Mesothelial cell of epicardium (in vitro differentiated cells): Measurements from ENCODE around the gene TCEANC. TPM values are rescaled to one million over a fixed set of nuclear protein-coding genes. Genes with fewer than 3 reads are reported as not detected.

Experiments
- DNase-seq, 2 experiments: peaks; one replicate each; pipeline ENCODE4 v3.0.0; 2021; ENCODE audit warnings: low spot score in 2 of 2; ENCODE audit not compliant: unreplicated experiment in 2 of 2
- H3K27ac Mint-ChIP-seq: 2 replicates; pipeline ENCODE4 v1.8.0; 2021; ENCODE audit warnings: mixed read lengths
- H3K27me3 Mint-ChIP-seq: 2 replicates; pipeline ENCODE4 v1.8.0; 2021; ENCODE audit warnings: low read depth, mixed read lengths
- H3K36me3 Mint-ChIP-seq: 2 replicates; pipeline ENCODE4 v1.8.0; 2021; ENCODE audit warnings: mixed read lengths
- H3K4me1 Mint-ChIP-seq: 2 replicates; pipeline ENCODE4 v1.8.0; 2021; ENCODE audit warnings: mixed read lengths
- H3K4me3 Mint-ChIP-seq: 2 replicates; pipeline ENCODE4 v1.8.0; 2021; ENCODE audit warnings: mild to moderate bottlenecking, moderate library complexity, mixed read lengths
- H3K9me3 Mint-ChIP-seq: 2 replicates; pipeline ENCODE4 v1.8.0; 2021; ENCODE audit warnings: mixed read lengths
- total RNA-seq: library from RNA; stranded (reverse); gene quantifications from 3 replicates; pipeline ENCODE4 v1.2.1, GENCODE V29; 2021
- TF ChIP-seq, protein P1 (sequence below): fragments of 200-600 bp; sonication (generic); IDR thresholded peaks from one replicate; pipeline ENCODE4 v1.5.0; 2021; ENCODE audit warnings: antibody characterized with exemption; ENCODE audit not compliant: unreplicated experiment

The TCEANC gene, protein sequence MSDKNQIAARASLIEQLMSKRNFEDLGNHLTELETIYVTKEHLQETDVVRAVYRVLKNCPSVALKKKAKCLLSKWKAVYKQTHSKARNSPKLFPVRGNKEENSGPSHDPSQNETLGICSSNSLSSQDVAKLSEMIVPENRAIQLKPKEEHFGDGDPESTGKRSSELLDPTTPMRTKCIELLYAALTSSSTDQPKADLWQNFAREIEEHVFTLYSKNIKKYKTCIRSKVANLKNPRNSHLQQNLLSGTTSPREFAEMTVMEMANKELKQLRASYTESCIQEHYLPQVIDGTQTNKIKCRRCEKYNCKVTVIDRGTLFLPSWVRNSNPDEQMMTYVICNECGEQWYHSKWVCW
- total RNA-seq: 3.3 to 3.8 TPM (median 3.4 TPM) in 3 replicates

DNA sequence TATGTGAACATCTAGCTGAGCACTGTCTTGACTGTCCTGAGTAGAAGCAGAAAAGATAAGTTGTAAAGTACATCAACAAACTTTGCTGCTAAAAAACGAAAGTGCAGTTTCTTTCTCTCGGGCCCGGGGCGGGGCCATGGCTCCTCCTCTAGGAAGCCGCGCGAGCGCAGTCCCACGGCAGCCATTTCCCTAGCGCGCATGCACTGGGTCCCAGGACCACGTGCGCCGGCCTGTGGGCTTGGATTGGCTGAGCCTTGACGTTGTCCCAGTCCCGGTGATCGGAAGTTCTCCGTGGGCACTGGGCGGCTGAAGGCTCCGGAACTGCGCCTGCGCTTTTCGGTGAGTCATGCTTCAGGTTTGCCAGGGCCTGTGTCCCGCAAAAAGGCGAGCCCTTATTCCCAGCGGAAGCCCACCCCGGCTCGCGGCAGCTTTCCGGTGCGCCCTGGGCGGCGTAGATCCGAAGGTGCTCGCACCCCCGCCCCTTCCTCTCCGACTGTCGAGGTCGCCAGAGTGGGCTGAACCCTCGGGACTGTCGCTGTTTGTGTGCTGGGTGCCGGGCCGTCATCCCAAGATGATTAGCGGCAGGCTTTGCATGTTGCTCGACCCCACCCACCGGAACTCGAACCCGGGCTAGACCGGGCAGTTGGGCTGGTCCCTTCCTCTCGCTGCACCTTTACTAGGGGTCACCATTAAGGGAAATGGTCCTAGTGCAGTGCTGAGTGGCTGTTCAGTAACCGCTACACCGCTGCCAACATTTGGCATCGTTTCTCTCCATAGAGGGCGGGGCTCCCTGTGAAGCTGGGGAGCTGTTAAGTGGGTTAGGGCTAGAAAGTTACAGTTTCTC lies at the start of gene TCEANC:
Gene TCEANC (plus strand): TSS at position 292 of the 844 bp plus-strand sequence. CDS start 9,368 bp downstream, outside the sequence.
- Mint-ChIP-seq H3K4me3 (peak within 1 kb of the TSS; percentile 82), H3K27me3 (no peaks in the 10 kb centered on the region), H3K36me3 (no peaks in the 10 kb centered on the region), H3K9me3 (peaks cover 7% of the 10 kb centered on the region), H3K27ac (peak within 1 kb of the TSS; percentile 93), H3K4me1 (peaks cover 11% of the 10 kb centered on the region)
- TF ChIP-seq, protein P1, sequence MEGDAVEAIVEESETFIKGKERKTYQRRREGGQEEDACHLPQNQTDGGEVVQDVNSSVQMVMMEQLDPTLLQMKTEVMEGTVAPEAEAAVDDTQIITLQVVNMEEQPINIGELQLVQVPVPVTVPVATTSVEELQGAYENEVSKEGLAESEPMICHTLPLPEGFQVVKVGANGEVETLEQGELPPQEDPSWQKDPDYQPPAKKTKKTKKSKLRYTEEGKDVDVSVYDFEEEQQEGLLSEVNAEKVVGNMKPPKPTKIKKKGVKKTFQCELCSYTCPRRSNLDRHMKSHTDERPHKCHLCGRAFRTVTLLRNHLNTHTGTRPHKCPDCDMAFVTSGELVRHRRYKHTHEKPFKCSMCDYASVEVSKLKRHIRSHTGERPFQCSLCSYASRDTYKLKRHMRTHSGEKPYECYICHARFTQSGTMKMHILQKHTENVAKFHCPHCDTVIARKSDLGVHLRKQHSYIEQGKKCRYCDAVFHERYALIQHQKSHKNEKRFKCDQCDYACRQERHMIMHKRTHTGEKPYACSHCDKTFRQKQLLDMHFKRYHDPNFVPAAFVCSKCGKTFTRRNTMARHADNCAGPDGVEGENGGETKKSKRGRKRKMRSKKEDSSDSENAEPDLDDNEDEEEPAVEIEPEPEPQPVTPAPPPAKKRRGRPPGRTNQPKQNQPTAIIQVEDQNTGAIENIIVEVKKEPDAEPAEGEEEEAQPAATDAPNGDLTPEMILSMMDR: no peak
- DNase-seq: peak; percentile 80 to 90

DNA sequence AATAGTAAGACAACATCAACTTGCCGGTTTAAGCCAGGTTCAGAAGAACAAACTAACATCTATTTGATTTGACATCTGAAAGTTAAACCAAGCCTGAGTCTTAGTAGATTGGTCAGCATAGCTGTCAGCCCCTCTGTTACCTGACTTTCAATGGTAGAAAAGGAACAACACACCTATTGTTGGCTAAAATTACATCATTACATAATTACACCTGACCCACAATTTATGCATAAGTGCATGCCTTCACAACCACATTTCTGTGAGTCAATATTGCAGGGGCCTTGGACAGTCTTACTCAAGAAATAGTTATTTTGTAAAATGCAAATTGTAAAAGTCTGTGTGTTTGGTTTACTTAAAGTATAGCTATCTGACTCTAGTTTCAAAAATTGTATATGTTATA lies 47.3 kb upstream of the TCEANC start:
- H3K27ac Mint-ChIP-seq: no peak overlapping the region
- no peaks in the 10 kb centered on the region for H3K27me3 Mint-ChIP-seq
- DNase-seq: no peak
- peaks cover 17% of the 10 kb centered on the region for H3K9me3 Mint-ChIP-seq
- TF ChIP-seq, protein P1: no peak
- H3K36me3 Mint-ChIP-seq: no peaks in the 10 kb centered on the region
- no peaks in the 10 kb centered on the region for H3K4me1 Mint-ChIP-seq
- no peak overlapping the region for H3K4me3 Mint-ChIP-seq

DNA sequence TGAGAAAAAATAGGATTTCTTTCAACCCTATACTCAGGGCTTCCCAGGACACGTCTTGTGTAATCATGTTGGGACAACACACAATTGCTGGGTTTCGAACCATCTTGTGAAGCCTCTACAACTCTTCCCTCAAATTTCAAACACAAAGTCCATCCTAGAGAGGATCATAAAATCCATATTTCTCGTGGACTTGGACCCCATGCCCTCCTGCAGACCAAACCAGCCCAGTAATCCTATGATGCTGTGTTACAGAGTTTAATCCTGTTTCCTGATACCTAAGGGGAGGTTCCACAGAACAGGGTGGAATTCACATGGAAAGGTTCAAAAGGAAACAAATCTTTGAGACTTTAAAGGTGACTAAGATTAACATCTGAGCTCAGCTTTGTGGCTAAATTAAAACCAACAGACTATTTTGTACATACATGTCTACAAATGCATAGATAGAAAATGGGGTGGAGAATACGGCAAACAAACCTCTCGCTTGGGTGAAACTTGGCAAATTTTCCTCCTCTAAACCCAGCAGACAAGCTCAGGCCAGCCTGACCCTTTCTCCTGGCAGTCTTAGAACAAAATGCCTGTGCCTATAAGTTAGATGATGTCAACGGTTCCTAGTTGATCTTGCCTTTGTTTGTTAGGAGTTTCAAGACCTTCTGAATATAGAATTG lies 45.5 kb upstream of the TCEANC start:
- Mint-ChIP-seq H3K4me3 (no peak overlapping the region), H3K27ac (no peak overlapping the region), H3K9me3 (peaks cover 18% of the 10 kb centered on the region), H3K4me1 (no peaks in the 10 kb centered on the region), H3K27me3 (no peaks in the 10 kb centered on the region), H3K36me3 (no peaks in the 10 kb centered on the region)
- no peak for DNase-seq
- TF ChIP-seq, protein P1: no peak

DNA sequence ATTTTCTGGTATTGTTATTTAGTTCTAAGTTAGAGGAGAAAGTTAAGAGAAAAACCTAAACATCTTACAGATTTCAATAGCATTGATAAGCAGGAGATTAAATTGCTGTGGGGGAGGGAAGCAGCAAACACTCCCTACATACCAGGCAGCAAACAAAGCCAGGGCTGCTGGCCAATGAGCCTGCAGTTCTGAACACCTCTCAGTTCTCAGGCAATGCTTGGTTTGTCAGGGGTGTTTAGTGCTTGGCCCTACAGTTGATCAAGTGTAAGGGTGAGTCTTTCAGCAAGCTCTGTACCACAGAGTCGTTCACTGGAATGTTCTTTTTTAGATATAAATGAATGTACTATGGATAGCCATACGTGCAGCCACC lies 45.0 kb upstream of the TCEANC start:
- Mint-ChIP-seq H3K27ac (no peak overlapping the region), H3K27me3 (no peaks in the 10 kb centered on the region), H3K9me3 (peaks cover 18% of the 10 kb centered on the region), H3K4me1 (no peaks in the 10 kb centered on the region), H3K36me3 (no peaks in the 10 kb centered on the region), H3K4me3 (no peak overlapping the region)
- TF ChIP-seq, protein P1: no peak
- DNase-seq: no peak

DNA sequence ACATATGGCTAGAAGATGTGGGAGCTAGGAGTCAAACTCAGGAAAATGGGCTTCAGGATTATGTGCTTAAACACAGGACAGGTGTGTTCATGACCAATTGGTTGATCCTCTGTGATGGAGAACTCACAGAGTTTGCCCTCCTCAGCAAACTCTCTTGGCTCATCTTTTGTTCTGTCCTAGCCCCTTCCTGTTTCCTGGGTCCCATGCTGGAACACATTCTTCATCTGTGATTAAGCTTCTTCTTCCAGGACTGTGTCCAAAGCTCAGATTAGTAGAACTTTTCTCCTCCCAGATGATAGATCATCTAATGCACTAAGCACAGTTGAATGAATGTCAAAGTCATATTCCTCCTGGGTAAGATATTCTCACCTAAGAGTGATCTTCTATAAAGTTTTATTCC lies 38.8 kb upstream of the TCEANC start:
- H3K27me3 Mint-ChIP-seq: no peaks in the 10 kb centered on the region
- H3K4me1 Mint-ChIP-seq: no peaks in the 10 kb centered on the region
- DNase-seq: no peak
- no peaks in the 10 kb centered on the region for H3K36me3 Mint-ChIP-seq
- peaks cover 16% of the 10 kb centered on the region for H3K9me3 Mint-ChIP-seq
- no peak overlapping the region for H3K4me3 Mint-ChIP-seq
- TF ChIP-seq, protein P1: no peak
- no peak overlapping the region for H3K27ac Mint-ChIP-seq
